GM10847 (cell line): ENCODE results near the gene SYT2.

Source experiments
- POLR2A ChIP-seq: IDR thresholded peaks from 2 replicates; pipeline ENCODE4 v1.6.1; 2011; ENCODE audit not compliant: insufficient read length; ENCODE audit errors: extremely low read depth

SYT2 gene

DNA sequence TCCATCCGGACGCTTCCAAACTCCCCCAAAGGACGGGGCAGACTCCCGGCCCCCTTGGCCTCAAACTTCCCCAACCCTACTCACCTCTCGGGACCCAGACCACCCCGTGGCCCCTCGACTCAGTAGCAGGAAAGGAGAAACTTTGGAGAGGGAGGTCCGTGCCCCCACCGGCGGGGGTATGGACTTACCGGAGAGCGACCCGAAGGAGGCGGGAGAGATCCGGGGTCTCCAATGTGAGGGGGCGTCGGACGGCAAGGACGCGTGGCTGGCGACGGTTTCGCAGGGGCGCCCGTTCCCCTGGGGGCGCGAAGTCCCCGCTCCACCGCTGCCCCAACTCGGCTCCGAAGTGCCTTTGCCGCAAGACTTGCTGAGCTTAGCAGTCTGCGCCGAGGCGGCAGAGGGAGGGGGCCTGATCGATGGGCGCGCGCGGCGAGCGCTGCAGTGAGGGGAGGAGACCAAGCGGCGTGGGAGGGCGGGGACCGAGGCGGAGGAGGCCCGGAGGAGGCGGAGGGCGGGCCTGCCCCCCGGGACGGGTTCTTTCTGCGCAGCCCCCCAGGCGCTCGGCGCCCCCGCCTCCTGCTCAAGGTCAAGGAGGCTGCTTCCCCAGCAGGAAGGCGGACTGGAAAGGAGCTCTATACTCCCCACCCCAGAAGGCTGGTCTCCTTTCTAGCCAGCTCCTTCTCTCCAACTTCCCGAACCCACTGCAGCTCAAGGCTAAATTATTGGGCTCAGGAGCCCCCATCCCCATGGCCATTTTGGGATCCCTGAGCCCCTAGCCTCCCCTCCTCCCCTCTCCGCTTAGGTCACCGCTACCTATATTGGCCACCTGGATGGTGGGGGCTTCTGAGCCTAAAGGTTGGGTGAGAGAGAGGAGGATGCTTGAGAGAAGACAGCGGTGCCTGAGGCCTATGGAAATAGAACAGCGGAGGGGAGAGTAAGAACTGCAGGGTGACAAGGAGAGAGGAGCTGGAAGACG is at the start of gene SYT2:
Gene SYT2 (minus strand): TSS at position 385 of the 976 bp plus-strand sequence. CDS start 104,682 bp downstream, outside the sequence.
- no peak for TF ChIP-seq POLR2A

DNA sequence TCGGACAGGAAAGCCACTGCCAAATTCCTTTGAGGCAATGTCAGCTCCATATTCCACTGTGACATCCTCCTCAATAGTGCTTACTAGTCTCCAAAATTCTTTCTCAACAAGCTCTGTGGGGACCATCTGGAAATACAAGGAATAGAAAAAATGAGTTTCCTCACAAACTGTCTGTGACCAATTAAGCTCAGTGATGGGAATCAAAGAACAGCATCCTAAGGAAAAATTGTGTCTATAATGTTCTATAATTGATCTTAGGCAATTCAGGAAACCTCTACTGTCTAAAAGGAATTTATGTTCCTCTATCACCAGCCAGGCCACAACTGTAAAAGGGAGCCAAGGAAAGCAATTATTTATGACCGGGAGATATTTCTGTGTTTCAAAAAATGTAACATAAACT is 46.1 kb upstream of the SYT2 start:
- TF ChIP-seq POLR2A: no peak

DNA sequence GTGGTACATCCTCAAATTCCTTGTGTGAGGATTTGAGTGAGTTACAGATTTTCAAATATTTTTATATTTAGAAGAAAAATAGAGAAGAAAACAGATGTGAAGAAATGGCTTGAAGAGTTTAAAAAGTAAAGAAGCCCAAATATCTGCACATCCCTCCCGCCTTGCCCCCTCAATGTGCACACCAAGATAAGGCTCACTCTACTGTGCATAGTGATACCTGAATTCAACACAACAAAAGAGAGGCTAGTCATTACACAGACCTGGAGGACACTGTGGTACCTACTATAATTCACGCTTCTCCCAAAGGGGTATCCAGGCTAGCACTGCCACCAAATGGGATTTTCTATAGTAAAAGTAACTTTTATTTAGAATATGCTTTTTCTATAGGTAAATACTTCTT is 44.0 kb upstream of the SYT2 start:
- no peak for TF ChIP-seq POLR2A

DNA sequence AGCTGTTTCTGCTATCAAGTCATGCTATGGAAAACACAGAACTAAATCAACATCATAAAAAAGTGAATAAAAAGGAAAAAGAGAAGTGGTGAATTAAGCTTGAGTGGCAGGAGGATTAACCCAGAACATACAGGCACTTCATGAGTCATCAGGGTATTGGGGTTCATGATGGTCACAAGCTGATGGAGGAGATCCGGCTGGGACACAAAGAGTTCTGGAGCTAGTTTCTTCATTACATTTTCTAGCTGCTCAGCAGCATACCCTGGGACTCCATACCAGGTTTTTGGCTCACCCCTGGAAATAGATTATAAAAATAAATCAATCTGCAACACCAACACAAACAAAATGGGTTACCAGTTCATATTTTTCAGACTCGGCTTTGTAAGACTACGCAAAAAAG is 42.5 kb upstream of the SYT2 start:
- TF ChIP-seq POLR2A: no peak

DNA sequence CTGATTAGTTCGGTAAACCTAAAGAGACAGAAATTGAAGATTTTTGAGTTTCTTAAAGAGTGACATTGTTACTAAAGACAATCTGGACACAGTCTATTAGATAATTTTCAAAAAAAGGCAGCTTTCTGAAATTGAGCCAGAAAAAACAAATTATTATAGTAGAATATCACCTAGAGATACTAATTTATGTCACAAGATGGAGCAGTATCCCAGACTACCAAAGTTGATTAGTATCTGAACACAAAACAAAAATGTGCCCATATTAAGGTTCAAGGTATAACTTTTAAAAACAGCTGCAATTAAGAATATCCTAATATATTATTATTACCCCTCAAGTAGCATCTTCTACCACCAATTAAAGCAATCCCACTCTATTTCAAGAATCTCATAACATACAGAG is 40.5 kb upstream of the SYT2 start:
- TF ChIP-seq POLR2A: no peak

DNA sequence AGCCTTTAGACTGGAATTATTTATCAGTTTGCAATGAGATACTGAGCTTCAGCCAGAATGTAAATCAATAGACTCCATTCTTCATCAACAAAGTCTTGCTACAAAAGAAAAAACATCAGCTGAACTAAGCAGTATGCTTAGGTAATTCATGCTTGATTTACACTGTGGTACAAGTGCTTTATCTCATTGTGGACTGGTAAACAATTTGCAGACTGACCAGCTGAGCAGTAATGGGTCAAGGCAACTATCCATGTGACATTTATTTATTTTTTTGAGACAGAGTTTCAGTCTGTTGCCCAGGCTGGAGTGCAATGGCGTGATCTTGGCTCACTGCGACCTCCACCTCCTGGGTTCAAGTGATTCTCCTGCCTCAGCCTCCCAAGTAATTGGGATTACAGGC is 39.8 kb upstream of the SYT2 start:
- no peak for TF ChIP-seq POLR2A

DNA sequence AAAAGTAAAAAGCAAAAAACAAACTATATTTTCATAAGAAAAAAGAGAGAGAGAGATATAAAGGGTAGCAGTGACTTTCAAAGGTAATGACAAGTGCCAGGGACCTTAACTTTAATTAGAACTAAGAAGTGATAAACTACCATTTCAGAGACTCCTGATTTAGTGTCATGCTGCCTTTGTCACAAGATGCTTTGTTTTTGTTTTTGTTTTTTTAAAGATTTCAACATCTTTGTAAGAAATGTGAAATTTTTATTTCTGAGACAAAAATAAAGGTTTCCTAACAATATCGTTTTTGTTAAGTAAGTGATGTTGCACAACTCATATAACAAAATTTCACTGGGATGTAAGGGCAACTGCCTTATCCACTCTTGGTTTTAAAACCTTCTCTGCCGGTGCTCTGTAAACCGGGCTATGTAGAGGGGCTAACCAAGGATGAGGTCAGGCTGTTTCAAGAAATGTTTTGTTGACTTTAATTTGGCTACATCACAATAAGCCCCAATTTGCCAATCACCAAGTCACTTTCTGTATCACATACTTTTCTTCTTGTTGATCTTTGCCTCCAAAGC is 35.2 kb upstream of the SYT2 start:
- TF ChIP-seq POLR2A: no peak

DNA sequence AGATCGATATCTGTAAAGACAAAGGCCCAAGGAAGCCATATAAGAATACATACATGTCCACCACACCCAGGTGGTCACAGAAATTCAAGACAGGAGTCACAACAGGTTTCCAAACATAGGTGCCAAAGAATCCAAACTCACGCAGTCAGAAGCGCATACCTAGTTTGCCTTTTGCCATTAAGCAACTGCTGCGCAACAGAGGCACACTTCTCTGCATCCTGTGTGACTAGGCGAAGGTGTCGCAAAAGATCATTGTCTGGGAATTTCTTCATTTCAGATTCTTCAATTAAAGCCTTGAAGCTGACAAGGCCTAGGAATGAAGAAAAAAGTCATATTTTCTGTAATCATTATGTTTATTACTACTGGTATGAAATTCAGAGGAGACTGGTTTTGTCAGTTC is 32.2 kb upstream of the SYT2 start:
- no peak for TF ChIP-seq POLR2A

DNA sequence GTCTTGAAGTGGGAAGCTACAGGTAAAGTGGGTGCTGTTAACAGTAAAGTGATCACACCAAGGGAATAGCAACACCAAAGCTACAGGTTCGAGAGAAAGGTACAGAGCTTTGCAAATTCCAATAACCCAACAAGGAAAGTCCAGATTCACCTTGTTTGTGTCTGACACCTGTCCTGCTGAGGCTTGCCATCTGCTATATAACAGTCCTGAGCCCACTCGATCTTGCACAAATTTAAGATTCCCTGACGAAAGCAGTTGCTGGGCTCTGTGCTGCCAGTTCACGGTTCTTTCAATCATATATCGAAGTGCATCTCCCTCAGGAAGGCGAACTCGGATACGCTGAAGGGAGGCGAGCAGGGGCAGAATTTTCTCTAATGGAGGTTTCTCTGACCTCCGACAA is 23.0 kb upstream of the SYT2 start:
- TF ChIP-seq POLR2A: no peak

DNA sequence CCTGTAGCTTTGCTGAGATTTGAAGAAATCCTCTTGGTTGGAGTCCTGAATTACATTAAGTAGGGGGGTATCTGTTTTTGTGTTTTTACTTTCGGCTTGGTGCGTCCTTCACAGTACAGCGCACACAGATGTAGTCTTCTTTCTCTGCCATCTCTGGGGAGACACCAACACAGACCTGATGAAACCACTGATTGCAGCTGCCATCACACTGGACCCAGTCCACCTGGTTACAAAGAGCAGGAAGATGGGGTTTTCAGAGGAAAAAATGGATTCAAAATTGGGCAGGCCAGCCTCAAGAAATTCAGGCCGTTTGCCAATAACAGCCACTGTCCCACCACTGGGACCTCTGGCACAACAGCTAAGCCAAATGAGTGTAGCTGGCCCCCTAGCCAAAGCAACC is 18.7 kb upstream of the SYT2 start:
- no peak for TF ChIP-seq POLR2A

DNA sequence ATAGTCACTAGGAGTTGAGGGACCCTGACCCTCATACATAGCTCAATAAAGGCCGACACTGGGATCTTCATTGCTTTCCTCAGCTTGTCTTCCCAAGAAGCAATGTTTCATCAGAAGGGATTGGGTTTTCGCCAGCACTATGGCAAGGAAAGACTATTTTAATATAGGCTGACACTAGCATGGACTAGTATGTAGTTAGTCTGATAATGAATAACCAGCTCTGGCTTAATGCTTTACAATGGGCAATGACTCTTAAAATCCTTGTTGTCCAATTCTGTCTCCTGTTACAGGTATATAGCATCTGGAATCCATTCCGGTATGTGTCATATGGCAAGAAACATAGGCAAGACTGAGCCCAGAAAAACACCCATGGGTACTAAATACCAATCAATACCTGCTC is 15.3 kb upstream of the SYT2 start:
- no peak for TF ChIP-seq POLR2A

DNA sequence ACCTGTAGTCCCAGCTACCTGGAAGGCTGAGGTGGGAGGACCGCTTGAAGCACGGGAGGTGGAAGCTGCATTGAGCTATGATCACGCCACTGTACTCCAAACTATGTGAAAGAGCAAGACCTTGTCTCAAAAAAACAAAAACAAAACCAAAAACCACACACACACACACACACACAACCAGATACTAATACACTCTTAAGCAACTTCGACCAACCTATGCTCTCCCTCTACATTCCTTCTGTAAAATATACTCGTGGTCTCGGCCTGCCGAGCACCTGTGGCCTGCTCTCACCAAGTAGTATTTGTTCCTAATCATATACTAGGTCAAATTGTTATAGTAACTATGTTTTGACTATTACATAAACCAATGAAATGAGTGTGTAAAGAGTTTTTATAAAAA is 13.5 kb upstream of the SYT2 start:
- no peak for TF ChIP-seq POLR2A

DNA sequence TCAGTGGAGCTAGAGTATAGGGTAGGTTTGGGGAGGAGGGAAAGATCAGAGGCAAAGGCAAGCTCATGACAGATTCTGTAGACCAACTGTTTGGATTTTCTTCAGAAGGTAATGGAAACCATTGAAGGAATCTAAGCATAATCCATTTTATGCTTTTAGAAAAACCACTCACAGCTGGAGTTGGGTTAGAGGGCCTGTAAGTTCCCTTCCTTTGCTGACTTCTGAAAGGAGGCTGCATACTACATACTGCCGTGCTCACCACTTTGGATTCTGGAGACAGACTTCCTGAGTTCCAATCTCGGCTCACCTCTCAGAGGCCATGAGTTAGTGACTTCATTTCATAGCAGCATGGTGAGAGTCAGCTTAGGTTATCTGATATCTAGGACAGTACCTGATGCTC is 6.4 kb upstream of the SYT2 start:
- no peak for TF ChIP-seq POLR2A

DNA sequence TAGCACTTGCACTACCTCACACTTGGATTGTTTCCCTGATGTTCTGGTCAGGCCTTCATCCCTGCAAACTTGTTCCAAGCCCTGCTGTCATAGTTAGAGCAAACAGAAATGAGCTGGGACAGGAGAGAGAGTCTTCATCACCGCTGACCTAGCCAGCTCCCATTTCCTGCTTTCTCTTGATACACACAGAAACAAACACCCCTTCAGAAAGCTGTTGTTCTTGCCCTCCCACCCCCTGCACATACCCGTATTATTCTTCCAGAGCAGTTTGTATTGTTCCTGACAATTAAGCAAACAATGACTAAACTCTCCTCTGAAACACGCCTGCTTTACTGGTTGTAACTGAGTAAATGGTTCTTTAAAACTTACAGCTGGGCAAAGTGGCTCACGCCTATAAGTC is 2.9 kb upstream of the SYT2 start:
- no peak for TF ChIP-seq POLR2A

DNA sequence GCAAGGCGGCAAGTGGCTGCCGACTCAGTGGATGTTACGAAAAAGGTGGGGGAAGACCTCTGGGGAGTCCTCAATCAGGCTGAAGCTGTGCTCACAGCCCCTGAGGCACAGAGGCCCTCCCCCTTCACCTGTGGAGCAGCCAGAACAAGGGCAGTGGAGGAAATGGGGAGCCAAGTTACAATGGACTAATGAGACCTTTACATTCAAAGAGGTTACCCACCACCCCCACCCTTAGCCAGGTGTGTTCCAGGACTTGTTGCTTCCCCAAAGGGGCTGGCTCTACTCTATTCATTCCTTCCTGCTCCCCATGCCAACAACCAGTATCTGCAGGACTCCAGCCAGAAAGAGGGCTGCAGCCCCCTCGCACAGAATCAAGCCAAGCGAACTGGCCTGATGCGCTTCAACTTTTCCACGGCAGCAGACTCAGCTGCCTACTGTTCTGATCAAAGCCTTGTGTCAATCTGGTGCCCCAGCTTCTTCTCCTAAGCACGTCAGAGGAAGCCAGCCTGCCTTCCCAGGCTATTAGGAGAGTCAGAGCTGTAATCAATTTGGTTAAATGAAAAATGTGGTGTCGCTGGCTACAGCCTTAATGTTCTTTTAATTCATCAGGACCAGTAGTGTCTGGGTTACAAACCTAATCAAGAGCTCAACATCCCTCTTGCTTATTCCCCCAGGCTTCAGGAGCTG is 1.8 kb upstream of the SYT2 start:
- TF ChIP-seq POLR2A: no peak

DNA sequence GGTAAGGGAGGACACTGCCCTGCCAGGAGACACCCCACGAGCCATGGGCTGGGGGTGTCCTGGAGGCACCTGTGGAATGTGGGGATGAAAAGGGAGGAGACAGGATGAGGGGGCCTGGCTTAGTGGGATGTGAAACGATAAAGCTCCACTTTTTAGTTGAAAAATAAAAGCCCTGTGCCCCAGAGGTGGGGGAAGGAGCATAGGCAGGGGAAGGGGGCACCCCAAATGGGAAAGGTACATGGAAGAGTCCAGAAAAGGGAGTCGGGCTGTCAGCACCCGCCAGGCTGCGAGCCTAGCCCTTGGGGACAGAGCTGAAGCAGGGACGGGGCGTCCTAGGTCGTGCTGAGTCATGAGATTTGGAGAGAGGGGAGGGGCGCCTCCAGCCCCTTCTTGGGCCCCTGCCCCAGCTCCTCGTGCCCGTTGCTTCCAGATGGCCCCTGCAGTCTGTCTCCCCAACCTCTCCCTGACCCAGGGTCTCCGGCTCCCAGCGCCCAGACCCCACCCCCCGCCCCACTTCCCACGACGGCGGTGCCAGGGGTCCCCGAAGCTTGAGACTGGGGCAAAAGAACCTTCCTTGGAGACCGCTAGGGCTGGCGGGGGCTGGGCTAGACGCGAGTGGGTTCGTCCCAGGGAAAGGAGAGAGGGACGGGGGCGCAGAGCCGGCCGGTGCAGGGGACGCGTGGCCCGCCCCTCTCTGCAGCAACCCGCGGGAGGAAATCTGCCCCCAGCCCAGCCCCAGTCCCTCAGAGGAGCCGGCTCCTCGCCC is 795 bp downstream of the SYT2 start:
- no peak for TF ChIP-seq POLR2A
